MM.1S (cell line): ENCODE measurements around the gene SCN1A.

ENCODE experiments used
- DNase-seq: peaks from one replicate; pipeline ENCODE4 v3.0.0-alpha.2; 2015
- H2AFZ ChIP-seq: fragments of 300-600 bp; sonication (generic); 2 replicates; pipeline ENCODE4 v1.6.0; 2016; ENCODE audit warnings: antibody characterized with exemption, low read length
- H3F3A ChIP-seq: fragments of 300-600 bp; sonication (generic); 2 replicates; pipeline ENCODE4 v1.6.1; 2016; ENCODE audit warnings: mild to moderate bottlenecking, antibody characterized with exemption, low read length, moderate library complexity, mixed read lengths; ENCODE audit not compliant: insufficient read depth
- H3K27ac ChIP-seq: fragments of 300-600 bp; sonication (generic); 2 replicates; pipeline ENCODE4 v1.5.1; 2016; ENCODE audit warnings: mild to moderate bottlenecking, low read length
- H3K27me3 ChIP-seq: fragments of 300-600 bp; sonication (generic); replicated peaks from 2 replicates; pipeline ENCODE4 v1.6.0; 2016; ENCODE audit warnings: low read length; ENCODE audit not compliant: insufficient read depth
- H3K36me3 ChIP-seq: fragments of 300-600 bp; sonication (generic); replicated peaks from 2 replicates; pipeline ENCODE4 v1.6.1; 2016; ENCODE audit warnings: mild to moderate bottlenecking, low read length, mixed read lengths; ENCODE audit not compliant: insufficient read depth
- H3K4me1 ChIP-seq: fragments of 300-600 bp; sonication (generic); 2 replicates; pipeline ENCODE4 v1.6.1; 2016; ENCODE audit warnings: low read length, mixed read lengths
- H3K4me2 ChIP-seq: fragments of 300-600 bp; sonication (generic); 2 replicates; pipeline ENCODE4 v1.6.0; 2016; ENCODE audit warnings: low read depth, low read length
- H3K4me3 ChIP-seq: fragments of 300-600 bp; sonication (generic); 2 replicates; pipeline ENCODE4 v1.5.1; 2016; ENCODE audit warnings: low read length, mixed read lengths
- H3K79me2 ChIP-seq: fragments of 300-600 bp; sonication (generic); 2 replicates; pipeline ENCODE4 v1.6.1; 2016; ENCODE audit warnings: mixed run types, low read length, mixed read lengths
- H3K9ac ChIP-seq: fragments of 300-600 bp; sonication (generic); 2 replicates; pipeline ENCODE4 v1.6.1; 2016; ENCODE audit warnings: low read length, mixed read lengths
- H3K9me2 ChIP-seq: fragments of 300-600 bp; sonication (generic); replicated peaks from 2 replicates; pipeline ENCODE4 v1.6.1; 2016; ENCODE audit warnings: mild to moderate bottlenecking, low read length, mixed read lengths; ENCODE audit not compliant: insufficient read depth
- H3K9me3 ChIP-seq: fragments of 300-600 bp; sonication (generic); replicated peaks from 2 replicates; pipeline ENCODE4 v1.6.1; 2016; ENCODE audit warnings: mild to moderate bottlenecking, low read length, mixed read lengths; ENCODE audit not compliant: insufficient read depth
- H4K20me1 ChIP-seq: fragments of 300-600 bp; sonication (generic); 2 replicates; pipeline ENCODE4 v1.6.1; 2016; ENCODE audit warnings: mild to moderate bottlenecking, low read length, moderate library complexity, mixed read lengths; ENCODE audit not compliant: insufficient read depth
- CTCF ChIP-seq: fragments of 300-600 bp; sonication (generic); IDR thresholded peaks from 2 replicates; pipeline ENCODE4 v1.5.1; 2016; ENCODE audit warnings: antibody characterized with exemption, low read length, mixed read lengths
- EZH2 ChIP-seq: fragments of 300-600 bp; sonication (generic); optimal IDR thresholded peaks from 2 replicates; pipeline ENCODE3; 2017; ENCODE audit warnings: low read depth, mild to moderate bottlenecking, antibody characterized with exemption, low read length, mixed read lengths
- EZH2phosphoT487 ChIP-seq: fragments of 300-600 bp; sonication (generic); IDR thresholded peaks from 2 replicates; pipeline ENCODE4 v1.6.1; 2018; ENCODE audit warnings: antibody characterized with exemption, low read length

Gene SCN1A

GRCh38 chr2:166155589-166155988 lies 27.8 kb upstream of the SCN1A start:
- no peak overlapping the region for H3K27ac ChIP-seq
- H3K79me2 ChIP-seq = no peaks in the 10 kb centered on the region
- H3K9me2 ChIP-seq = no peaks in the 10 kb centered on the region
- no peak overlapping the region for H3K4me2 ChIP-seq
- H3K36me3 ChIP-seq = no peaks in the 10 kb centered on the region
- no peaks in the 10 kb centered on the region for H3F3A ChIP-seq
- H2AFZ ChIP-seq = no peak overlapping the region
- H3K4me1 ChIP-seq = no peaks in the 10 kb centered on the region
- no peaks in the 10 kb centered on the region for H3K9me3 ChIP-seq
- H3K9ac ChIP-seq = no peak overlapping the region
- no peak overlapping the region for H3K4me3 ChIP-seq
- TF ChIP-seq EZH2 (no peak), EZH2phosphoT487 (no peak), CTCF (no peak)
- no peaks in the 10 kb centered on the region for H3K27me3 ChIP-seq
- no peak for DNase-seq
- H4K20me1 ChIP-seq = no peaks in the 10 kb centered on the region

DNA sequence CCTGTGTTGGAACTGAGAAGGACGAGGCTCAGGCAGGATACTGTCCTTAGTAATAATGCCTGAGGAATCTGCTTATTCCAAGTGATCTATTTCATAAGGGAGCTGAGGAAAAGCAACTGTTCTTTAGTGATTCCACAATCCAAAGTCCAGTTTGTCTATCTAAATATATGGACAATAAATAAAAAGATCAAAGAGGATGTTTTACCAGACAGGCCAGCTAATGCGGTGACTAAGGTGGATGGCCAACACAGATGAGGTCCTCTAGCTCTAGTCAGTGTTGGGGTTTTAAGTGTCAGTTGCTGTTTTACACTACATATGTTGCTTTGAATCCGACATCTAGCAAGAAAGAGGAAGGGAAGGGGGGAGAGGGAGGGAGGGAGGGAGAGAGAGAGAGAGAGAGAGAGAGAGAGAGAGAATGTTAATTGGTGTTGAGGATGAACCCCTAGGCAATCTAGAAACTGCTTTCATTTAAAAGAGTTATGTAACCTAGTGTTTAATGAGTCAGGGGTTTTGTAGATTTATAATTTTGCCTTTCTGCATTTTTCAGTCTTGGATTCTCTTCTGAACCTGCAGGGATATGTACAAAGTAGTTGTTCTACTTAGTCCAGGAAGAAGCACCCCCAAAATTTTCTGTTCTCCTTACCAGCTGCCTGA lies 27.0 kb upstream of the SCN1A start:
- H2AFZ ChIP-seq = no peak overlapping the region
- no peak overlapping the region for H3K4me2 ChIP-seq
- TF ChIP-seq EZH2phosphoT487 = no peak
- no peak for TF ChIP-seq CTCF
- no peak for TF ChIP-seq EZH2

DNA sequence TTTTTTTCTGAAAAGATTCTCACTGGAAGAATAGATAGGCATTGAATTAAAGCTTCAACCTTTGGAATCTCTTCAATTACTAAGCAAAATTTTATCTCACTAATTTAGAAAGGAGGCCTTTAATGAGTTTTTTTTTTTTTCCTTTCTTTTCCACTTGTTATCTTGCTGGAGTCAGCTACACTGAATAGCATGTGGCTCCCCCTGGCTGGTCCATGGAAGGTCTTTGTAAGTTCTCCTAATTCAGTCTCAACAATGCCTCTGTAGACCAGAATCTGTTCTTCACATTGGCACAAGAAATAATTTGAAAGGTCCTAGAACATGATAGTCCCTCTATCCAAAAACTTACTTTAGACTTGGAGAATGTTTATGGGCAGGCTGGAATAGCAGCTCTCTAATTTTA lies 24.2 kb upstream of the SCN1A start:
- no peaks in the 10 kb centered on the region for H3K27me3 ChIP-seq
- no peaks in the 10 kb centered on the region for H3K36me3 ChIP-seq
- no peak overlapping the region for H3K4me2 ChIP-seq
- H3K9me2 ChIP-seq = no peaks in the 10 kb centered on the region
- H3K27ac ChIP-seq = no peak overlapping the region
- TF ChIP-seq EZH2phosphoT487 = no peak
- no peak for TF ChIP-seq EZH2
- TF ChIP-seq CTCF = no peak
- no peak overlapping the region for H3K9ac ChIP-seq
- no peaks in the 10 kb centered on the region for H3K9me3 ChIP-seq
- H3K79me2 ChIP-seq = no peaks in the 10 kb centered on the region
- no peaks in the 10 kb centered on the region for H3K4me1 ChIP-seq
- H4K20me1 ChIP-seq = no peaks in the 10 kb centered on the region
- no peak overlapping the region for H2AFZ ChIP-seq
- DNase-seq = no peak
- H3F3A ChIP-seq = no peaks in the 10 kb centered on the region
- no peak overlapping the region for H3K4me3 ChIP-seq

More for the DNA sequence above, 27.0 kb upstream of the SCN1A start:
- no peaks in the 10 kb centered on the region for H3K79me2 ChIP-seq
- no peaks in the 10 kb centered on the region for H3K9me3 ChIP-seq
- H3K4me1 ChIP-seq = no peaks in the 10 kb centered on the region
- no peak overlapping the region for H3K4me3 ChIP-seq
- no peaks in the 10 kb centered on the region for H4K20me1 ChIP-seq
- no peaks in the 10 kb centered on the region for H3K9me2 ChIP-seq
- H3K27ac ChIP-seq = no peak overlapping the region
- no peaks in the 10 kb centered on the region for H3F3A ChIP-seq
- H3K36me3 ChIP-seq = no peaks in the 10 kb centered on the region
- H3K9ac ChIP-seq = no peak overlapping the region
- H3K27me3 ChIP-seq = no peaks in the 10 kb centered on the region
- no peak for DNase-seq
